Keratinocyte (primary cell): ENCODE measurements around the gene DCAF4.

Experiments
- EZH2 ChIP-seq: IDR thresholded peaks from one replicate; pipeline ENCODE4 v1.6.1; 2012; ENCODE audit warnings: inconsistent platforms, mild to moderate bottlenecking, low read length, moderate library complexity
- TF ChIP-seq, protein P1 (sequence below), 3 experiments: IDR thresholded peaks in 1 of 3; conservative IDR thresholded peaks in 1 of 3; optimal IDR thresholded peaks in 1 of 3; 2 replicates in 2 of 3; 3 replicates in 1 of 3; pipeline versions ENCODE3 to v1.5.1; 2011; ENCODE audit warnings: low read length in 3 of 3, mild to moderate bottlenecking in 3 of 3, moderate library complexity in 2 of 3, control low read depth in 1 of 3, inconsistent platforms in 1 of 3; ENCODE audit not compliant: insufficient read depth in 2 of 3; ENCODE audit errors: extremely low read depth in 1 of 3

DNA sequence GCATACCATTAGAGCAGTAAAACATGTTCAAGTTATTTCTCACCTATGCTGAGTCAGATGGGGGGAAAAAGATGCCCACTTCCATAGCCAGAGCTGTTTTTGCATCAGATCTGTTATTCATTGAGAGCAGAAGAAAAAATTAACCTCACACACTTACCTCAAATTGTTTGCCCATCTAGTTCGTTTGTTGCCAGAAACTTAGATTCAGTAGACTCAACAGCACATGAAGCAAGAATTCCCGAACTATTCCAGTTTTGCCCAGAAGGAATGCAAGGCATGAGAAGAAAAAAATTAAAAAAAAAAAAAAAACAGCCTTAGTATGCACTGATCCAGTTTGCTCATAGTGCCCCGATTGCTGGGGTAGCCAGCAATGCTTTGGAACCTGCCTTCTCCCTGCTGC is 19.9 kb upstream of the DCAF4 start:
- TF ChIP-seq, protein P1, sequence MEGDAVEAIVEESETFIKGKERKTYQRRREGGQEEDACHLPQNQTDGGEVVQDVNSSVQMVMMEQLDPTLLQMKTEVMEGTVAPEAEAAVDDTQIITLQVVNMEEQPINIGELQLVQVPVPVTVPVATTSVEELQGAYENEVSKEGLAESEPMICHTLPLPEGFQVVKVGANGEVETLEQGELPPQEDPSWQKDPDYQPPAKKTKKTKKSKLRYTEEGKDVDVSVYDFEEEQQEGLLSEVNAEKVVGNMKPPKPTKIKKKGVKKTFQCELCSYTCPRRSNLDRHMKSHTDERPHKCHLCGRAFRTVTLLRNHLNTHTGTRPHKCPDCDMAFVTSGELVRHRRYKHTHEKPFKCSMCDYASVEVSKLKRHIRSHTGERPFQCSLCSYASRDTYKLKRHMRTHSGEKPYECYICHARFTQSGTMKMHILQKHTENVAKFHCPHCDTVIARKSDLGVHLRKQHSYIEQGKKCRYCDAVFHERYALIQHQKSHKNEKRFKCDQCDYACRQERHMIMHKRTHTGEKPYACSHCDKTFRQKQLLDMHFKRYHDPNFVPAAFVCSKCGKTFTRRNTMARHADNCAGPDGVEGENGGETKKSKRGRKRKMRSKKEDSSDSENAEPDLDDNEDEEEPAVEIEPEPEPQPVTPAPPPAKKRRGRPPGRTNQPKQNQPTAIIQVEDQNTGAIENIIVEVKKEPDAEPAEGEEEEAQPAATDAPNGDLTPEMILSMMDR (optimal IDR thresholded peaks at IDR 0.05 in 1 of 3, IDR thresholded peaks at IDR 0.05 in 1 of 3, conservative IDR thresholded peaks at IDR 0.05 in 1 of 3; ENCODE audit: extremely low read depth in 1 of 3, insufficient read depth in 2 of 3, low read length in 3 of 3): no peak
- no peak for TF ChIP-seq EZH2
